ENCODE results near the gene ELL2. TPM values are rescaled to one million over a fixed set of nuclear protein-coding genes. Genes with fewer than 3 reads are reported as not detected.

Gene ELL2
- polyA plus RNA-seq, 3 donors, result 3.1 to 8.1 (median 5.8) TPM

DNA sequence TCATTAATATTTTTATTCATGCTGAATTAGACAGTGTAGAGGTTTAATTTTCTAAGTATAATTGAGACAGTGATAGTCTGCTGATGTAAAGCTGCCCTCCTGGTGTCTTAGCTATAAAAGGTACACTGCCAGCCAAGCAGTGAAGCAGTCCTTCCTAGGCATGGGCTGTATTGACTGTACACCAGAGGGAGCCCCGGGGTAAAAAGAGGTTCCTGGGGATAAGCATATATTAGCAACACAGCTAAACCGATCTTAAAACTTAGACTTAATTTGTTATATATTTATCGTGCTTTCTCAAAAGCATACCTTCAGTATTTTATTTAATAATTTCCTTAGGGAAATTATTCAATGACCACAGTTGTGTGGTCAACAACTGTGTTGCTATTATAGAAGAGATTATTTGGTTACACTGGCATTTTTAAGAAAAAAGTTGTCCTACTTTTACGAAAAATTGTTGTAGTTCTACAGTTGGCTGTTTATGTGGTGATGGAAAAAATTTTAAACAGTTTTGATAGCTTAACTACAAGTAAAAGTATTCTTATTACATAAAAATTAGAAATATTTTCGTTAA lies 68.8 kb downstream of the ELL2 start:
- H3K4me3 ChIP-seq (replicated peaks in 1 of 3; ENCODE audit: low read depth in 2 of 3, low read length in 3 of 3), result no peak overlapping the region
- peak; percentile 18 to 36 (median 27) for DNase-seq
- no peaks in the 10 kb centered on the region for H3K79me2 ChIP-seq (ENCODE audit: insufficient read depth, low read length)
- no peaks in the 10 kb centered on the region for H3K9me3 ChIP-seq (replicated peaks in 1 of 2; ENCODE audit: control insufficient read depth in 1 of 2, insufficient read depth in 1 of 2, low read length in 2 of 2)
- Mint-ChIP-seq H3K9me3 (no peaks in the 10 kb centered on the region), H3K4me1 (peaks cover 6% of the 10 kb centered on the region), H3K36me3 (peaks cover 54 to 58% of the 10 kb centered on the region in 2 donors), H3K27me3 (ENCODE audit: low read depth in 3 of 3) (no peaks in the 10 kb centered on the region), H3K4me3 (no peak overlapping the region), H3K27ac (no peak overlapping the region)
- peak; percentile 63 for TF ChIP-seq CTCF (IDR thresholded peaks at IDR 0.05)
- no peaks in the 10 kb centered on the region for H3K27me3 ChIP-seq (ENCODE audit: control insufficient read depth in 2 of 2, insufficient read depth in 2 of 2, low read length in 2 of 2)
- no peak overlapping the region for H3K9ac ChIP-seq (ENCODE audit: insufficient read depth, low read length, poor library complexity, severe bottlenecking)
- peaks cover 4 to 7% of the 10 kb centered on the region in 2 donors for H3K4me1 ChIP-seq (ENCODE audit: control insufficient read depth in 1 of 2, insufficient read depth in 2 of 2, low read length in 2 of 2)
- H3K27ac ChIP-seq (ENCODE audit: low read depth in 1 of 2, low read length in 2 of 2), result no peak overlapping the region
- no peak overlapping the region for H2AFZ ChIP-seq (ENCODE audit: insufficient read depth, low read depth, low read length, poor library complexity, severe bottlenecking)
- intact Hi-C loops (cut with micrococcal nuclease), result no loop called here
- H3K36me3 ChIP-seq (replicated peaks in 1 of 2; ENCODE audit: control insufficient read depth in 1 of 2, insufficient read depth in 2 of 2, low read length in 2 of 2), result peaks cover 35 to 61% of the 10 kb centered on the region in 2 donors
- no peak overlapping the region for H3K4me2 ChIP-seq (replicated peaks; ENCODE audit: extremely low read depth, low read length, poor library complexity, severe bottlenecking)
- no peaks in the 10 kb centered on the region for H4K20me1 ChIP-seq (ENCODE audit: insufficient read depth, low read length)
- no CpG with 5 or more reads among the region's 5 CpGs for WGBS (ENCODE audit: insufficient coverage)

DNA sequence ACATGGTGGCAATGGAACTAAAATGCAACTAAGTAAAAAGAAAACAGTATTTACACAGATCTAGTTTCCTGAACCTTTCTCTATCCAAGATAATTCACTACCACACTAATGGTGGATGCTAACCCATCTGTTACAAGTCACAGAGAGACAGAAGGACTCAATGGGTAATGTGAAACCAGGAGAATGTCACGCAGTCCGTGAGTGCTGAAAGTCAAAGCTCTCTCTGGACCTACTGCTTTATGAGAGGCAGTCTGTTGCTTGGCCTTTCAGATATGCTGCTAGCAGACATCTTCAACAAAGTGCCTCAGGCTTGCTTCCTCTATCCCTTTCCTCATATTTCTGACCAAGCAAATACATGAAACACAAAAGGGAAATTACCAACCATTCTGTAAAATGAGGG lies 70.2 kb downstream of the ELL2 start:
- Mint-ChIP-seq H3K36me3 (peaks cover 49 to 51% of the 10 kb centered on the region in 2 donors), H3K27ac (peak overlapping the region in 2 of 7 donors; percentile 10 to 32), H3K4me1 (peaks cover 6% of the 10 kb centered on the region), H3K9me3 (no peaks in the 10 kb centered on the region), H3K4me3 (no peak overlapping the region), H3K27me3 (ENCODE audit: low read depth in 3 of 3) (no peaks in the 10 kb centered on the region)
- Histone ChIP-seq H3K36me3 (replicated peaks in 1 of 2; ENCODE audit: control insufficient read depth in 1 of 2, insufficient read depth in 2 of 2, low read length in 2 of 2) (peaks cover 22 to 49% of the 10 kb centered on the region in 2 donors), H3K27ac (ENCODE audit: low read depth in 1 of 2, low read length in 2 of 2) (no peak overlapping the region), H3K27me3 (ENCODE audit: control insufficient read depth in 2 of 2, insufficient read depth in 2 of 2, low read length in 2 of 2) (no peaks in the 10 kb centered on the region), H2AFZ (ENCODE audit: insufficient read depth, low read depth, low read length, poor library complexity, severe bottlenecking) (no peak overlapping the region), H3K4me2 (replicated peaks; ENCODE audit: extremely low read depth, low read length, poor library complexity, severe bottlenecking) (no peak overlapping the region), H3K9me3 (replicated peaks in 1 of 2; ENCODE audit: control insufficient read depth in 1 of 2, insufficient read depth in 1 of 2, low read length in 2 of 2) (no peaks in the 10 kb centered on the region), H4K20me1 (ENCODE audit: insufficient read depth, low read length) (no peaks in the 10 kb centered on the region), H3K4me3 (replicated peaks in 1 of 3; ENCODE audit: low read depth in 2 of 3, low read length in 3 of 3) (no peak overlapping the region), H3K9ac (ENCODE audit: insufficient read depth, low read length, poor library complexity, severe bottlenecking) (no peak overlapping the region), H3K4me1 (ENCODE audit: control insufficient read depth in 1 of 2, insufficient read depth in 2 of 2, low read length in 2 of 2) (peaks cover 4 to 7% of the 10 kb centered on the region in 2 donors), H3K79me2 (ENCODE audit: insufficient read depth, low read length) (no peaks in the 10 kb centered on the region)
- no peak for TF ChIP-seq CTCF (IDR thresholded peaks at IDR 0.05)
- no CpG with 5 or more reads among the region's 2 CpGs for WGBS (ENCODE audit: insufficient coverage)
- DNase-seq, result peak in 1 of 3 donors; percentile 15
- intact Hi-C loops (cut with micrococcal nuclease), result no loop called here
